NCI-H1105 treated with DMSO at 0.1 percent for 48 hours (cell line): ENCODE data around the gene LENG1.
A peak's percentile ranks its signal among the peaks of the same experiment; 100 is the strongest.
"Not testable (repeated sequence)": the region's sequence is repeated elsewhere in the genome, so short reads cannot be mapped to it uniquely, and the experiment has no call there.

Experiments
- DNase-seq: peaks from one replicate; lab custom pipeline; 2025; lab: John Stamatoyannopoulos, UW

Gene LENG1

DNA sequence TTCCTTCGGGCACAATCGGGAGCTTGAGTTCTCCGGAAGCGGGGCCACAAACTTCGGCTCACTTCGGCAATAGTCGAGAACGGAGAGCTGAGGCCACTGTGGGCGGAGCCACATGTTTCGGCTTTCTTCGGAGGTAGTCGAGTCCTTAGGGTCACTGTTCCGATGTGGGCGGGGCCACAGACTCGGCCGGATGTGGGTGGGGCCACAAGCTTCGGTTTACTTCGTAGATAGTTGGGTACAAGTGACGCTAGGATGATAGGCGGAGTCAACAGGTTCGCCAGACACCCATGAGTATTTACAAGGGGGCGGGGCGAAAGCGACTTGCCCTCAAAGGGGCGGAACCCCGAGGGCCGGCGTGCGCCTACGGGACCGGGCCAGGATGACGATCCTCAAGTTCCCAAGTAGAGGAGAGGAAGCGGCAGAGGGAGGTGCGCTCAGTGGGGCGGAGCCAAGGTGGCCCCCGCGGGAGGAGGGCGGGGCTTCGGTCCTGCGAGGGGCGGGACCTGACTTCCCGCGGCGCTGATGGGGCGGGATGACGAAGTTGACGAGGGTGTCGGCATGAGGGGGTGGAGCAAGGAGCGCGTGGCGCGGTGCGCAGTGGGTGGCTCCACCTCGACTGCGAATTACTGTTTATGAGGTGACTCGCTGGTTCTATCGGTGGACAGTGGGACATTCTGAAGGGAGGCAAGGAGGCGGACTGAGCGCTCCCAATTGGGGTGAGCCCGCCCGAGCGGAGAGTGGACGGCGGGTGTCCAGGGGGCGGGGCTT is 30.4 kb upstream of the LENG1 start:
- DNase-seq: peak; percentile 100

DNA sequence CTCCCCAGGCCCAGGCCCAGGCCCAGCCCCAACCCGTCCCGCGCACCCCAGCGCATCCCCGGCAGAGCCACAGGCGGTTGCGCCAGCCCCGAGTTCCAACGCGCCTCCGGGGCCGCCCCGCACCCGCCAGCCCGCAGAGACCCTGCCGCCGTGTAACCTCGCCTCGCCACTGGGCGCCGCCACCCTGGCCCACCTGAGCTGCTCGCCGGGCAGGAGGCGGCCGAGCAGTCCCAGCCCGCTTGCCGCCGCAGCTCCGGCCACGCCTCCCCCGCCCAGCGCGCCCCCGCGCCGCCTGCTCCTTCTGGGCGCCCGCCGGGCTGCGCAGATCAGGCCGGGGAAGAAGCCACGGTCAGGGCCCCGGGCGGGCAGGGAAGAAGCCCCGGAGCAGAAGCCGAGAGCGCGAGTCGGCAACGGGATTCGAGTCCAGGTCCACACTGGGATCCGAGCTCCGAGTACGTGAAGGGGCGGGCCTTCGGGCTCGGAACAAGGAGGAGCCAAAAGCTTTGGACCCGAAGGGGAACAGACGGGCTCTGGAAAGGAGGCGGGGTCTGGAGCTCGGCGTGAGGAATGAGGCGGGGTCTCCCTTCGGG is 29.7 kb upstream of the LENG1 start, which contains the start of gene MBOAT7:
TSS of gene MBOAT7 (minus strand) at position 436 of the 590 bp plus-strand sequence. CDS start 1,072 bp downstream, outside the sequence.
- no peak for DNase-seq

- DNase-seq: no peak
Observed at GRCh38 chr19:54188215-54188871, 28.8 kb upstream of the LENG1 start.

DNA sequence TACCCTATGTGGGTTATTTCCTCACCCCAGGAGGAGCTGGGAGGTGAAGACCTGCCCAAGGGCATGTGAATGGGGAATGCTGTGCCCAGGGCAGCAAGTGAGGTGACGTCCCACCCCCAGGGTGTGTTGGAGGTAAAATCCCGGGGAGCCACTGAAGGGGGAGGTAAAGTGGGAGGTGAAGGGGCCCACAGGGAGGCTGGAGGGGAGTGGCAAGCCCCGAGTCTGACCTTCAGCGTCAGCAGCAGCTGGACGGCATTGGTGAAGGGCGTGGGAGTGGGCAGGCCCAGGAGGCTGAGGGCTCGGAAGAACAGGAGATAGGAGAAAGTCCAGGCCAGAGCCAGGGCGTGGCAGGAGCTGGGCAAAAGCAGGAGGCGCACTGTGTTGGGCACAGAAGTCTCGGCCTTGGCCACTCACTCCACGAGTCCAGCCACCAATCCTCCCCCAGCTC is 27.4 kb upstream of the LENG1 start:
- DNase-seq: no peak

DNA sequence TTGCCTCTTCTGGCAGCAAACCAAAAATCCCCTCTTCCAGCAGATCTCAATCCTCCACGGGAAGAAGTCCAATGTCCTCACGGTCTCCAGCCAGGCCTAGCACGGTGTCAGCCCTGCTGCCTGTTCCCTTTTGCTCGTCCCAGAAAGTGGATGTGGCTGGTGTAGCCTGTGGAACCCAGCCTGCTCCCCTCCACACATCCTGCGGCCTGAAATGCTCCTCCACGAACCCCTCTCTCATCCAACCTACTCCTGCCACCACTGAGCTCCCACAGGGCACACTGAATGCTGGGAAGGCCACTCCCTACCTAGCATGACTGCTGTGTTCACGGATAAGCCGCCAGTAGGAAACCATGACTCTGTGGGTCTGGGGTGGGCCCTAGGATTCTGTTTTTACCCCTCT is 26.8 kb upstream of the LENG1 start:
- no peak for DNase-seq

DNA sequence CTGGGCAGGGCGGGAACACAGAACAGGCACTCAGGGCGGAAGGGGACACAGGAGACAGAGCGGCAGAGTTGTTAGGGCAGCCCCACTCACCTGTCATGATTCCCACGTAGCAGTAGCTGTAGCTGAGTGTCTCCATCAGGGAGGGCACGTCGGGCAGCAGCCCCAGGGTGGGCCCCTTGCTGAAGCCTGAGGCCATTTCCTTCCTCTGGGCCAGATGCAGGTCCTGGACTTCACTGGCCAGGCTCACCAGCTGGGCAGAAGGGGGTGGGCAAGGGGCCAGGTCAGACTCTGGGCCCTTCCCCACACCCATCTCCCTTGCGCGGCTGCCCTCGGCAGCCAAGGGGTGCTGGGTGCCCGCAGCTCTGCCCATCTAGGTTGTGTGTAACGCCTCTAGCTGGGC is 23.9 kb upstream of the LENG1 start:
- DNase-seq: no peak

DNA sequence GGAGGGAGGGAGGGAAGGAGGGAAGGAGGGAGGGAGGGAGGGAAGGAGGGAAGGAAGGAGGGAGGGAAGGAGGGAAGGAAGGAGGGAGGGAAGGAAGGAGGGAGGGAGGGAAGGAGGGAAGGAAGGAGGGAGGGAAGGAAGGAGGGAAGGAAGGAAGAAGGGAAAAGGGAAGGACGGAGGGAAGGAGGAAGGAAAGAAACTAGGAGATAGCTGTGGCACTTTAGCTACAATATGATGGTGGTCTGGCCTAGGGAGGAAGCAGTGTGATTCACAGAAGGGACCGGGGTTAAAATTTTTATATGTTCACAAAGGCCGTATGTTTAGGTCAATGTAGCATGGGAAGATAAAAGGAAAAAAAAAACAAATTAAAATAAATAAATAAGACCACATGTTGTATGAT is 22.4 kb upstream of the LENG1 start:
- not testable (repeated sequence) for DNase-seq

GRCh38 chr19:54180691-54181091 is 21.2 kb upstream of the LENG1 start:
- DNase-seq: no peak

- DNase-seq: peak; percentile 31
Observed at GRCh38 chr19:54179921-54180461, 20.5 kb upstream of the LENG1 start.

GRCh38 chr19:54179262-54179852 is 19.8 kb upstream of the LENG1 start:
- no peak for DNase-seq

GRCh38 chr19:54178581-54179261 is 19.2 kb upstream of the LENG1 start:
- DNase-seq: no peak

DNA sequence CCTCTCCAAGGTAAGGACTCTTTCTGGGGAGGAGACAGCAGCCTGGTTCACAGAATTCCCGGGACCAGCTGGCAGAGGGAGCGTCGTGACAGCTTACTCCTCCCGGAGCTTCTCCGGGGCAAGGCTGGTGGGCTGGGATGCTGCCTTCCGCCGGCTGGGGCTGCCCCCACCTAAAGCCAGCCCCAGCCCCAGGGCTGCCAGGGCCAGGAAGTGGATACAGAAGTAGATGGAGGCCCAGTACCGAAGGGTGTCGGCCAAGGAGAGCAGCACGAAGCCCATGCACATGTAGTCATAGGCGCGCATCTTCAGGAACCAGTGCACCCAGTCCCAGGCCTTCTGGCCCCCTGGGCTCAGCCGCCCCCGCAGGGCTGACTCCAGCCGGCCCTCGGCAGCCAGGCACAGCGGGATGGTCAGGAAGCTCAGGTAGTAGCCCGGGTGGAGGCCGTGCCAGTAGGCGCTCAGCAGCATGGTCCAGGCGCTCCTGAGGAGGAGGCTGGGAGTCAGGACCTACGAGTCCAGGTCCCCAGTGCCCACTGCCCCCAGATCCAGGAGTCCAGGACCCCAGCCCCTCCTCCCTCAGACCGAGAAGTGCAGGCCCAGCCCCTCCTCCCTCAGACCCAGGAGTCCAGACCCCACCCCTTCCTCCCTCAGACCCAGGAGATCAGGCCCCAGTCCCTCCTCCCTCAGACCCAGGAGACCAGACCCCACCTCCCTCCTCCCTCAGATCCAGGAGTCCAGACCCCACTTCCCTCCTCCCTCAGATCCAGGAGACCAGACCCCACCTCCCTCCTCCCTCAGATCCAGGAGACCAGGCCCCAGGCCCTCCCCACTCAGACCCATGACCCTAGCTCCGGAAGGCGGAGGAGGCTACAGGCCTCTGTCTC is 14.7 kb upstream of the LENG1 start:
- no peak for DNase-seq

DNA sequence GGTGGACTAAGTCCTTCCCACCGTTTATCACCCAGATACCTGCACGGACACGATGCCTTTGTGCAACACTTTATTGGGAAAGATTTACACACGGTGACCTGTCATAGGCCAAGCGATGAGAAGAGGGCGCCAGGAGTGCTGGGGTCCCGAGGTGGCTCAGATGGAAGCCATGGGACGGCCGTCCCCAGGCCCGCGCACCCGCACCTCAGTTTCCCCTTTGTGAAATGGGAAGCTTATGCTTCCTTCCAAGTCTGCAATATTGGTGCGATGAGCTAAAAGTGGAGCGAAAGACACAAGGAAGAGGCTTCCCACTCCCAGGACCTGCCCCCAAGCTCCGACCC is 13.8 kb upstream of the LENG1 start:
- no peak for DNase-seq

DNA sequence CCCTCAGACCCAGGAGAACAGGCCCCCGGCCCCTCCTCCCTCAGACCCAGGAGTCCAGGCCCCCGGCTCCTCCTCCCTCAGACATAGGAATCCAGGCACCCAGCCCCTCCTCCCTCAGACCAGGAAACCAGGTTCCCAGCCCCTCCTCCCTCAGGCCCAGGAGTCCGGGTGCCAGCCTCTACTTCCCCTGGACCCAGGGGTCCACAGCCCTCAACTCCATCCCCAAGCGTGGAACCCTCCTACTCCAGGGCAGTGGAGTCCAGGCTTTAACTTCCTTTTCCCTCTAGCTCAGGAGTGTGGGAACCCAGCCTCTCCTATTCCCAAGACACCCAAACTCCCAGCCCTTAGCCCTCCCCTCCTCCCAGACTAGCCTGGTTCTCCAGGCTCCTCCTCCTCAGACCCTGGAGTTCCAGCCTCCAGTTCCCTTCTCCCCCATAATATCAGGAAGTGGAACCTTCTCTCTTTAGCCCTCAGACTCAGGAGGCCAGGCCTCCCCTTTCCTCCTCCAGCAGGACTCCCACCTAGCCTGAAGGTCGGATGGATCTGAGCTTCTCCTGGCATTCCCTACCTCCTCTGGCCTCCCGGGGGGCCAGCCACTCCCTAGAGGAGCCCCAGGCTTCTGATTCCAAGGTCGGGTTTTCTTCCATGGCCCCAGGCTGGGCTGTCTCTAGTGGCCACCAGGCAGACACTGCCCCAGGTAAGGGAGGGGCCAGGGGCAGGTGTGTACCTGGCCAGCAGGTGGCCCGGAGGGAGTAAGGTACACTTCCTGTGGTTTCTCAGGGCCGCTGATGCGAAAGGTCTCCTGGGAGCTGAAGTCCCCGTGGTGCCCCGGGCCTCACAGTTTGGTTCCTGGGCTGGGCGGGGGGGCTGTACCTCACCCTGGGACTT is 13.2 kb upstream of the LENG1 start, which contains the start of gene TMC4:
TSS of gene TMC4 (minus strand) at position 690 of the 888 bp plus-strand sequence. CDS start at position 647, 43 bp downstream.
- DNase-seq: peak; percentile 86

DNA sequence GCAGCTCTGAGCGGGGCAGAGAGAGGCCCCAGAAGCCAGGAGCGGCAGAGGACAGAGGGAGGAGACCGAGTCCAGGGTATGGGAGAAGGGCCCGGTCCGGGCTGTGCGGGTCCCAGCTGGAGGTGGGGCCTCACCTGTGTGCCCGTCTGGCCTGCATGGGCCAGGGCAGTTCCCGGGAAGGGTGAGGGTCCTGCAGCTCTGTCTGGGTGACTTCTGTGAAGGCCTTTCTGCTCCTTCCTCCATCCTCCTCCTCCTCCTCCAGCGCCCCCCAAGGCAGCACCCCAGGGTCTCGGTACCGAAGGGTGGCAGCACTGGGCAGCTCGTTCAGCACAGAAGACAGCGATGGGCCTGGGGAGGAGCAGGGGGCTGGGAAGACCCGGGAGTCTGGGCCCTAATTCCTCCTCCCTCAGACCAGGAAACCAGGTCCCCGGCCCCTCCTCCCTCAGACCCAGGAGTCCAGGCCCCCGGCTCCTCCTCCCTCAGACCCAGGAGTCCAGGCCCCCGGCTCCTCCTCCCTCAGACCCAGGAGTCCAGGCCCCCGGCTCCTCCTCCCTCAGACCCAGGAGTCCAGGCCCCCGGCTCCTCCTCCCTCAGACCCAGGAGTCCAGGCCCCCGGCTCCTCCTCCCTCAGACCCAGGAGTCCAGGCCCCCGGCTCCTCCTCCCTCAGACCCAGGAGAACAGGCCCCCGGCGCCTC is 12.4 kb upstream of the LENG1 start:
- not testable (repeated sequence) for DNase-seq

- DNase-seq: no peak
Observed at GRCh38 chr19:54169149-54169740, 9.7 kb upstream of the LENG1 start.

- peak; percentile 76 for DNase-seq
Observed at GRCh38 chr19:54168174-54168917, 8.8 kb upstream of the LENG1 start.

- DNase-seq: no peak
Observed at GRCh38 chr19:54165222-54165621, 5.7 kb upstream of the LENG1 start.
